Fibroblast of lung (primary cell): ENCODE data around the gene NDUFV2. TPM values are rescaled to one million over a fixed set of nuclear protein-coding genes. Genes with fewer than 3 reads are reported as not detected.

Experiments used
- DNase-seq, 2 donors: peaks; one replicate each; pipeline versions ENCODE4 v3.0.0 to v3.0.0-alpha.2; 2010; ENCODE audit warnings: low read depth in 2 of 2
- H2AFZ ChIP-seq: 2 replicates; pipeline ENCODE4 v1.5.1; 2012; ENCODE audit warnings: low read length, control low read depth, inconsistent platforms
- H3K27ac ChIP-seq: 2 replicates; pipeline ENCODE4 v1.5.1; 2011; ENCODE audit warnings: low read length, control low read depth; ENCODE audit not compliant: insufficient read depth
- H3K27me3 ChIP-seq: 2 replicates; pipeline ENCODE4 v1.5.1; 2011; ENCODE audit warnings: mild to moderate bottlenecking, low read length; ENCODE audit not compliant: control insufficient read depth, insufficient read depth
- H3K36me3 ChIP-seq: 2 replicates; pipeline ENCODE4 v1.5.1; 2011; ENCODE audit warnings: low read length; ENCODE audit not compliant: control insufficient read depth, insufficient read depth
- H3K4me1 ChIP-seq: 2 replicates; pipeline ENCODE4 v1.5.1; 2011; ENCODE audit warnings: low read length; ENCODE audit not compliant: control insufficient read depth, insufficient read depth; ENCODE audit errors: extremely low read depth
- H3K4me2 ChIP-seq: 2 replicates; pipeline ENCODE4 v1.5.1; 2011; ENCODE audit warnings: low read length, control low read depth; ENCODE audit not compliant: insufficient read depth; ENCODE audit errors: extremely low read depth
- H3K4me3 ChIP-seq, 4 experiments: fragments of 200-600 bp in 1 of 4; sonication (generic) in 1 of 4; replicated peaks in 1 of 4; 2 replicates each; pipeline ENCODE4 v1.5.1; 2011 to 2016; ENCODE audit warnings: low read length in 4 of 4, low read depth in 3 of 4, mild to moderate bottlenecking in 3 of 4, control low read depth in 2 of 4, inconsistent platforms in 1 of 4, mixed read lengths in 1 of 4; ENCODE audit not compliant: insufficient read depth in 1 of 4; ENCODE audit errors: control extremely low read depth in 1 of 4
- H3K79me2 ChIP-seq: 2 replicates; pipeline ENCODE4 v1.5.1; 2012; ENCODE audit warnings: mild to moderate bottlenecking, low read length, inconsistent platforms; ENCODE audit not compliant: control insufficient read depth, insufficient read depth
- H3K9ac ChIP-seq: 2 replicates; pipeline ENCODE4 v1.5.1; 2011; ENCODE audit warnings: mild to moderate bottlenecking, low read length, control low read depth; ENCODE audit not compliant: insufficient read depth
- H3K9me3 ChIP-seq: 2 replicates; pipeline ENCODE4 v1.5.1; 2012; ENCODE audit warnings: low read depth, low read length; ENCODE audit not compliant: control insufficient read depth, insufficient read depth
- H4K20me1 ChIP-seq: 2 replicates; pipeline ENCODE4 v1.5.1; 2011; ENCODE audit warnings: low read length; ENCODE audit not compliant: control insufficient read depth, insufficient read depth; ENCODE audit errors: extremely low read depth
- CTCF ChIP-seq, 2 donors: IDR thresholded peaks in 1 of 2; conservative IDR thresholded peaks in 1 of 2; 1 replicate in 1 of 2; 2 replicates in 1 of 2; pipeline ENCODE4 v1.5.1; 2011 to 2012; ENCODE audit warnings: low read length in 2 of 2, control low read depth in 1 of 2, inconsistent platforms in 1 of 2, low read depth in 1 of 2, mild to moderate bottlenecking in 1 of 2
- EZH2 ChIP-seq: IDR thresholded peaks from 2 replicates; pipeline ENCODE4 v1.5.1; 2012; ENCODE audit warnings: low read length, control low read depth, mild to moderate bottlenecking; ENCODE audit errors: missing control alignments
- polyA plus RNA-seq, 2 donors: library from polyadenylated mRNA; depleted of rRNA in 1 of 2; stranded (reverse) in 1 of 2; unstranded in 1 of 2; fragments of >200 nt; gene quantifications; 2 replicates each; pipeline ENCODE4 v1.2.1, GENCODE V29; 2011 to 2012; ENCODE audit warnings: missing spikeins in 1 of 2
- total RNA-seq: library from RNA; depleted of rRNA; stranded (reverse); fragments of >200 nt; gene quantifications from 2 replicates; pipeline ENCODE4 v1.2.1, GENCODE V29; 2014

Gene NDUFV2
- total and polyA plus RNA-seq, 2 donors (not counting 1 experiment from before 2014, with no cell fraction given) = 97.3 to 133 TPM

GRCh38 chr18:9066817-9067306 lies 35.6 kb upstream of the NDUFV2 start:
- no peak overlapping the region for H3K4me2 ChIP-seq
- DNase-seq = no peak
- H3K27ac ChIP-seq = no peak overlapping the region
- no peaks in the 10 kb centered on the region for H3K9me3 ChIP-seq
- H3K4me1 ChIP-seq = no peaks in the 10 kb centered on the region
- H3K36me3 ChIP-seq = no peaks in the 10 kb centered on the region
- H3K9ac ChIP-seq = no peak overlapping the region
- no peaks in the 10 kb centered on the region for H4K20me1 ChIP-seq
- no peaks in the 10 kb centered on the region for H3K79me2 ChIP-seq
- H2AFZ ChIP-seq = no peak overlapping the region
- no peaks in the 10 kb centered on the region for H3K27me3 ChIP-seq
- no peak for TF ChIP-seq EZH2
- no peak for TF ChIP-seq CTCF (conservative IDR thresholded peaks at IDR 0.05 in 1 of 2, IDR thresholded peaks at IDR 0.05 in 1 of 2; ENCODE audit: low read depth in 1 of 2, low read length in 2 of 2)
- H3K4me3 ChIP-seq = no peak overlapping the region

GRCh38 chr18:9067823-9068222 lies 34.7 kb upstream of the NDUFV2 start:
- Histone ChIP-seq H3K79me2 (no peaks in the 10 kb centered on the region), H3K27me3 (no peaks in the 10 kb centered on the region), H3K36me3 (no peaks in the 10 kb centered on the region), H2AFZ (no peak overlapping the region), H3K4me1 (no peaks in the 10 kb centered on the region), H3K9me3 (no peaks in the 10 kb centered on the region), H3K4me2 (no peak overlapping the region), H3K27ac (no peak overlapping the region), H3K4me3 (no peak overlapping the region), H3K9ac (no peak overlapping the region), H4K20me1 (no peaks in the 10 kb centered on the region)
- DNase-seq = no peak
- TF ChIP-seq EZH2 = no peak
- TF ChIP-seq CTCF (conservative IDR thresholded peaks at IDR 0.05 in 1 of 2, IDR thresholded peaks at IDR 0.05 in 1 of 2; ENCODE audit: low read depth in 1 of 2, low read length in 2 of 2) = no peak

- H3K4me2 ChIP-seq = no peak overlapping the region
- H3K9ac ChIP-seq = no peak overlapping the region
- H3K27ac ChIP-seq = no peak overlapping the region
- no peaks in the 10 kb centered on the region for H3K4me1 ChIP-seq
- no peak overlapping the region for H2AFZ ChIP-seq
- no peak for DNase-seq
- H3K79me2 ChIP-seq = no peaks in the 10 kb centered on the region
- H3K4me3 ChIP-seq = no peak overlapping the region
- H3K27me3 ChIP-seq = no peaks in the 10 kb centered on the region
- no peaks in the 10 kb centered on the region for H4K20me1 ChIP-seq
- no peaks in the 10 kb centered on the region for H3K9me3 ChIP-seq
- H3K36me3 ChIP-seq = no peaks in the 10 kb centered on the region
- TF ChIP-seq CTCF (conservative IDR thresholded peaks at IDR 0.05 in 1 of 2, IDR thresholded peaks at IDR 0.05 in 1 of 2; ENCODE audit: low read depth in 1 of 2, low read length in 2 of 2) = no peak
- no peak for TF ChIP-seq EZH2
Measured at GRCh38 chr18:9068346-9068745, 34.2 kb upstream of the NDUFV2 start.
